ENCODE measurements around the gene ECI1.

The ECI1 gene

DNA sequence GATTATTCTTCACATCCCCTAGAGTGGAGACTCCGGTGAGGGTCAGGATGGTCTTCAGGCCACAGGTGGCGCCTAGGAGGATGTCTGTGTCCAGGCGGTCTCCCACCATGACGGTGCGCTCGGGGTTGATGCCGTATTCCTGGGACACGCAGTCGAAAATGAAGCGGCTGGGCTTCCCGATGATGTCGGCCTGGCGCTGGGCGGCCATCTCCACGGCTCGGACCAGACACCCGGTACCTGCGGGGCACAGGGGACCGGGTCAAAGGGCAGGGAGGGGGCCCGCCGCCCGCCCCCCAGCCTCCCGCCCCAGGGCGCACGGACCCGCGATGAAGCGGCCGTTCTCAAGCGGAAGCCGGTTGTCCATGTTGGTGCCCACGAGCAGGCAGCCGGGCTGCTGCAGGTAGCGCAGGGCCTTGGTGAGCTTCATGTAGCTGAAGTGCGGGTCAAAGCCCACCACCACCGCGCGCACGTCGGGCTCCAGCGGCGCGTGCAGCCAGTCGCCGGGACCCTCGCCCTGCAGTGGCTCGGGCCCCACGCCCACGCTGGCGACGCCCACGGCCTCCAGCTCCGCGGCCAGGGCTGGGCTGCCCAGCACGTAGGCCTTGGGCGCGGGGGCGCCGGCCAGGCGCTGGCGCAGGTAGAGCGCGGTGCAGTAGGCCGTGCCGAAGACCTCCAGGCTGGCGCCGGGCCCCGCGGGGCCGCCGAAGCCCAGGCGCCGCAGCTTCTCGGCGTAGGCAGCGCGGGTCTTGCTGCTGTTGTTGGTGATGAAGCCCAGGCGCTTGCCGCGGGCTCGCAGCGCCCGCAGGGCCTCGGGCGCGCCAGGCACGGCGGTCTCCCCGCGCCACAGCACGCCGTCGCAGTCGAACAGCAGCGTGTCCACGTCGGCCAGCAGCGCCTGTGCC, 37.3 kb downstream of the ECI1 start:
- Histone ChIP-seq H3K79me2 (ENCODE audit: insufficient read depth, low read length) (peaks cover 6% of the 10 kb centered on the region), H2AFZ (ENCODE audit: low read length) (no peak overlapping the region), H3K4me2 (ENCODE audit: low read length) (peak overlapping the region; percentile 100), H3K9me2 (ENCODE audit: low read depth, low read length) (no peaks in the 10 kb centered on the region), H4K20me1 (ENCODE audit: insufficient read depth, low read length) (no peaks in the 10 kb centered on the region), H3K4me1 (ENCODE audit: insufficient read depth, low read length, severe bottlenecking) (peaks cover 30% of the 10 kb centered on the region), H3K9me3 (ENCODE audit: low read length) (no peaks in the 10 kb centered on the region), H3K9ac (ENCODE audit: low read length) (peak overlapping the region; percentile 84), H3K4me3 (ENCODE audit: low read depth, low read length, poor library complexity, severe bottlenecking) (peak overlapping the region; percentile 90), H3K36me3 (ENCODE audit: insufficient read depth, low read length) (peaks cover 12% of the 10 kb centered on the region; the same call in 1 of the 2 replicates), H3K27ac (ENCODE audit: low read depth, low read length, poor library complexity, severe bottlenecking) (peak overlapping the region; percentile 22), H3F3A (ENCODE audit: insufficient read depth, low read length) (peaks cover 6% of the 10 kb centered on the region; the same call in 1 of the 2 replicates), H3K27me3 (ENCODE audit: insufficient read depth, low read length) (no peaks in the 10 kb centered on the region)
- TF ChIP-seq, protein P1, sequence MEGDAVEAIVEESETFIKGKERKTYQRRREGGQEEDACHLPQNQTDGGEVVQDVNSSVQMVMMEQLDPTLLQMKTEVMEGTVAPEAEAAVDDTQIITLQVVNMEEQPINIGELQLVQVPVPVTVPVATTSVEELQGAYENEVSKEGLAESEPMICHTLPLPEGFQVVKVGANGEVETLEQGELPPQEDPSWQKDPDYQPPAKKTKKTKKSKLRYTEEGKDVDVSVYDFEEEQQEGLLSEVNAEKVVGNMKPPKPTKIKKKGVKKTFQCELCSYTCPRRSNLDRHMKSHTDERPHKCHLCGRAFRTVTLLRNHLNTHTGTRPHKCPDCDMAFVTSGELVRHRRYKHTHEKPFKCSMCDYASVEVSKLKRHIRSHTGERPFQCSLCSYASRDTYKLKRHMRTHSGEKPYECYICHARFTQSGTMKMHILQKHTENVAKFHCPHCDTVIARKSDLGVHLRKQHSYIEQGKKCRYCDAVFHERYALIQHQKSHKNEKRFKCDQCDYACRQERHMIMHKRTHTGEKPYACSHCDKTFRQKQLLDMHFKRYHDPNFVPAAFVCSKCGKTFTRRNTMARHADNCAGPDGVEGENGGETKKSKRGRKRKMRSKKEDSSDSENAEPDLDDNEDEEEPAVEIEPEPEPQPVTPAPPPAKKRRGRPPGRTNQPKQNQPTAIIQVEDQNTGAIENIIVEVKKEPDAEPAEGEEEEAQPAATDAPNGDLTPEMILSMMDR (IDR thresholded peaks at IDR 0.05; ENCODE audit: low read length), result no peak
- TF ChIP-seq EZH2 (IDR thresholded peaks at IDR 0.05; ENCODE audit: borderline replicate concordance, low read length), result no peak

DNA sequence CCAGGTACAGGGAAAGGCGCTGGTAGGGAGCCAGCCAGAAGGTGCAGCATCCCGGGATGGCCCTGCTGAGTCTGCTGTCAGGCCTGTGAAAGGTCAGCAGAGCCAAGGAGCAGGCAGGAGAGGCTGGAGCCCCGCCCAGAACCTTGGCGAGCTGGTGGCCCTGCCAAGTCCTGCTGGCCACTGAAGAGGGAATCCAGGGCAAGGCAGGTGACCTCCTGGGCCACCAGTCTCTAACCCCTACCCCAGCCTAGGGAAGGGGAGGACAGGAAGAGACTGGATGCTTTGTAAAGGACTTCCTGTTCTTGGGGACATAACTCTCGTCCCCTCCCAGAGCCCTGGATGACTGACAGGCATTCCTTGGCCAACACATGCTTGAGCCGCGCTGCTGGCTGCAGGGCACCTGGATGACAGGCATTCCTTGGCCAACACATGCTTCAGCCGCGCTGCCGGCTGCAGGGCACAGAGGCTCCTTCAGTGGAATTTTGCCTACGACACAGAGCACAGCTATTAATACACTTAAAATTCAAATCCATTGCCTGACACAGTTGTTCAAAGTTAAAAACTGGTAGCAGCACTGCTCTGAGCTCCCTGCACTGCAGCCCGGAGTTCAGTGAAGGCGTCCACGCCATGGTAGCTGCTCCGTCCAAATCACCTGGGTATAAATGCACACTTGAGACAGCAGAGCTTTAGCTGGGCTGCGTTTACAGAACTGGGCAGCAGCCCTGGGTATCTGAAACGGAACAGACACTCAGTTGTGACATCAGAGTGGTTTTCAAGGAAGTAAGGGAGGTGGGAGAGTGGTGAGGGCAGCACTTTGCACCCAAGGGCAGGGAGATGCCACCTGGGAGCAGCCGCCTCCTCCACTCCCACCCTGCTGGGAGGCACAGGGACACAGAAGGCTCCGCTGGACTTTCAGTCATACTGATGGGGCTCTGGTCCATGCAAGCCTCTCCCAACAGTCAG, 38.7 kb downstream of the ECI1 start:
- Histone ChIP-seq H3K9me3 (ENCODE audit: low read length) (no peaks in the 10 kb centered on the region), H3K27ac (ENCODE audit: low read depth, low read length, poor library complexity, severe bottlenecking) (peak overlapping the region; percentile 22), H3K36me3 (ENCODE audit: insufficient read depth, low read length) (peaks cover 26% of the 10 kb centered on the region; the same call in 1 of the 2 replicates), H3K27me3 (ENCODE audit: insufficient read depth, low read length) (no peaks in the 10 kb centered on the region), H3K9ac (ENCODE audit: low read length) (peak overlapping the region; percentile 84), H3F3A (ENCODE audit: insufficient read depth, low read length) (peaks cover 6% of the 10 kb centered on the region), H2AFZ (ENCODE audit: low read length) (no peak overlapping the region), H3K9me2 (ENCODE audit: low read depth, low read length) (no peaks in the 10 kb centered on the region), H3K4me2 (ENCODE audit: low read length) (peak overlapping the region; percentile 100), H4K20me1 (ENCODE audit: insufficient read depth, low read length) (no peaks in the 10 kb centered on the region), H3K4me3 (ENCODE audit: low read depth, low read length, poor library complexity, severe bottlenecking) (peak overlapping the region; percentile 90), H3K4me1 (ENCODE audit: insufficient read depth, low read length, severe bottlenecking) (peaks cover 30% of the 10 kb centered on the region), H3K79me2 (ENCODE audit: insufficient read depth, low read length) (peaks cover 6% of the 10 kb centered on the region)
- TF ChIP-seq EZH2 (IDR thresholded peaks at IDR 0.05; ENCODE audit: borderline replicate concordance, low read length), result no peak
- TF ChIP-seq, protein P1 (IDR thresholded peaks at IDR 0.05; ENCODE audit: low read length), result no peak

DNA sequence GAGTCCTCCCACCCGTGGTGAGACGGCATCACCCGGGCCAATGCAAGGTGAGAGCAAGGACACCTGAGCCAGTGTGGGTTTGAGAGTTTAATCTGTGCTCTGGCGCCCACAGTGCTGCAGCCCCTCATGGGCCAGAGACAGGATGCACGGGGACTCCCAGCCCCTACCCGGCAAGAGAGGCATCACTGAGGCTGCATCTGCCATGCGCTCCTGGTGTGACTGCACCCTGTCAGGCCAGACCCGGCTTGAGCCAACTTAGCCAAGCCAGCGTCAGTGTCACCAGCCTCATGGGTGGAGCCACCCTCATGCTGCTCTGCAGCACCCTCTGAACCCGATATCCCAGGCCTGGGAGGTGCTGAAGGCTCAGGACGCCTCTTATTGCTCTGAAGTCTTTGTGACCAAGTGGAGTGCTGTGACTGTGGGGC, 39.5 kb downstream of the ECI1 start:
- Histone ChIP-seq H3F3A (ENCODE audit: insufficient read depth, low read length) (peaks cover 6% of the 10 kb centered on the region), H3K4me2 (ENCODE audit: low read length) (peak overlapping the region; percentile 100; the same call in 1 of the 2 replicates), H3K36me3 (ENCODE audit: insufficient read depth, low read length) (peaks cover 33% of the 10 kb centered on the region; the same call in 1 of the 2 replicates), H2AFZ (ENCODE audit: low read length) (no peak overlapping the region), H3K9me3 (ENCODE audit: low read length) (no peaks in the 10 kb centered on the region), H3K9me2 (ENCODE audit: low read depth, low read length) (no peaks in the 10 kb centered on the region), H3K27ac (ENCODE audit: low read depth, low read length, poor library complexity, severe bottlenecking) (peak overlapping the region; percentile 22), H3K79me2 (ENCODE audit: insufficient read depth, low read length) (peaks cover 6% of the 10 kb centered on the region), H3K4me3 (ENCODE audit: low read depth, low read length, poor library complexity, severe bottlenecking) (peak overlapping the region; percentile 90), H3K27me3 (ENCODE audit: insufficient read depth, low read length) (no peaks in the 10 kb centered on the region), H4K20me1 (ENCODE audit: insufficient read depth, low read length) (no peaks in the 10 kb centered on the region), H3K9ac (ENCODE audit: low read length) (no peak overlapping the region; the same call in 1 of the 2 replicates), H3K4me1 (ENCODE audit: insufficient read depth, low read length, severe bottlenecking) (peaks cover 33% of the 10 kb centered on the region)
- TF ChIP-seq, protein P1 (IDR thresholded peaks at IDR 0.05; ENCODE audit: low read length), result no peak
- TF ChIP-seq EZH2 (IDR thresholded peaks at IDR 0.05; ENCODE audit: borderline replicate concordance, low read length), result no peak
